Measurements from ENCODE around the gene PCGF3.

PCGF3 gene

DNA sequence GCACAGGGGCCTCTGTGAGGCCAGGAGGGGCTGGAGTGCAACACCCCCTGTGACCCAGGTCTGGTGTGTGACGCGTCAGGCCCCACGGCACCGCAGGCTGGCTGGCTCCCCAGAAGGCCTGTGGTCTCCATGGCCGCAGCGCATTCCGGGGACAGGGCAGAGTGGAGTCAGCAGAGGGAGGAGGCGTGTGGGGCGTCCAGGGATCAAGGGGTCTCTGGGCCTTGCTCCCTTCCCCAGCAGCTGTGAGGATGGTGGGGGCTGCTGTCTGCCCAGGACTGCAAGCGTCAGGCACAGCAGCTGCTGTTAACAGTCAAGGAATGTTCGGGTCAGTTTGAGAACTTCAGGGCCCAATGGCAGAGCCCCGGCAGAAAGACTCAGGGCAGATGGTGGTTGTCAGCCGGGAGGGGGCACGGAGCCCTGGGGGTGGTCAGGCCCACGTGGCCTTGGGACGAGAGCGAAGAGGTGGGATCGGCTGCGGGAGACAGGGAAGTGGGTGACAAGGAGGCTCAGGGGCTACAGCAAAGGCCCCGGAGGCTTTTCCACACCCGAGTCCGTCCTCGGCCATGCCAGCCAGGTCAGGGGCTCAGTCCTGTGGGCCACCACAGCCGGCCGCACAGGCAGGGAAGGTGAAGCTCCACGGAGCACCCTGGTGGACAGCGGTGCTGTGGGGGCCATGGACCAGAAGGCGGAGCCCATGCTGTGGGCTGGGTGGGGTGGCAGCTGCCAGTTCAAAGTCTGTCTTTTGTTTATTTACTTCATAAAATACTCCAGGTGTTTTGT, 18.3 kb downstream of the PCGF3 start:
- Histone ChIP-seq H3K4me3 (ENCODE audit: low read length, poor library complexity, severe bottlenecking) (no peak overlapping the region), H4K20me1 (ENCODE audit: insufficient read depth, low read length, poor library complexity, severe bottlenecking) (peaks cover 29% of the 10 kb centered on the region), H3K79me2 (ENCODE audit: insufficient read depth, low read length) (peaks cover 90% of the 10 kb centered on the region; the same call in 1 of the 2 replicates), H2AFZ (ENCODE audit: low read length) (no peak overlapping the region), H3K4me1 (ENCODE audit: insufficient read depth, low read length, poor library complexity, severe bottlenecking) (no peaks in the 10 kb centered on the region), H3K4me2 (ENCODE audit: low read depth, low read length, poor library complexity, severe bottlenecking) (no peak overlapping the region), H3K27me3 (ENCODE audit: insufficient read depth, low read length, poor library complexity, severe bottlenecking) (no peaks in the 10 kb centered on the region), H3K9me2 (replicated peaks; ENCODE audit: low read depth, low read length) (no peaks in the 10 kb centered on the region), H3K36me3 (ENCODE audit: insufficient read depth, low read length) (peaks cover 6% of the 10 kb centered on the region; the same call in 1 of the 2 replicates), H3K9me3 (ENCODE audit: insufficient read depth, low read depth, low read length) (no peaks in the 10 kb centered on the region), H3F3A (ENCODE audit: low read depth) (no peaks in the 10 kb centered on the region), H3K9ac (ENCODE audit: low read depth, low read length, poor library complexity, severe bottlenecking) (no peak overlapping the region)
- TF ChIP-seq EZH2phosphoT487 (IDR thresholded peaks at IDR 0.05; ENCODE audit: borderline replicate concordance) = no peak
- TF ChIP-seq, protein P1, sequence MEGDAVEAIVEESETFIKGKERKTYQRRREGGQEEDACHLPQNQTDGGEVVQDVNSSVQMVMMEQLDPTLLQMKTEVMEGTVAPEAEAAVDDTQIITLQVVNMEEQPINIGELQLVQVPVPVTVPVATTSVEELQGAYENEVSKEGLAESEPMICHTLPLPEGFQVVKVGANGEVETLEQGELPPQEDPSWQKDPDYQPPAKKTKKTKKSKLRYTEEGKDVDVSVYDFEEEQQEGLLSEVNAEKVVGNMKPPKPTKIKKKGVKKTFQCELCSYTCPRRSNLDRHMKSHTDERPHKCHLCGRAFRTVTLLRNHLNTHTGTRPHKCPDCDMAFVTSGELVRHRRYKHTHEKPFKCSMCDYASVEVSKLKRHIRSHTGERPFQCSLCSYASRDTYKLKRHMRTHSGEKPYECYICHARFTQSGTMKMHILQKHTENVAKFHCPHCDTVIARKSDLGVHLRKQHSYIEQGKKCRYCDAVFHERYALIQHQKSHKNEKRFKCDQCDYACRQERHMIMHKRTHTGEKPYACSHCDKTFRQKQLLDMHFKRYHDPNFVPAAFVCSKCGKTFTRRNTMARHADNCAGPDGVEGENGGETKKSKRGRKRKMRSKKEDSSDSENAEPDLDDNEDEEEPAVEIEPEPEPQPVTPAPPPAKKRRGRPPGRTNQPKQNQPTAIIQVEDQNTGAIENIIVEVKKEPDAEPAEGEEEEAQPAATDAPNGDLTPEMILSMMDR (conservative IDR thresholded peaks at IDR 0.05; ENCODE audit: low read length) = no peak

GRCh38 chr4:725391-726234, 20.0 kb downstream of the PCGF3 start:
- Histone ChIP-seq H3K4me3 (ENCODE audit: low read length, poor library complexity, severe bottlenecking) (no peak overlapping the region), H3K79me2 (ENCODE audit: insufficient read depth, low read length) (peaks cover 79% of the 10 kb centered on the region; the same call in 1 of the 2 replicates), H3F3A (ENCODE audit: low read depth) (no peaks in the 10 kb centered on the region), H3K9me3 (ENCODE audit: insufficient read depth, low read depth, low read length) (no peaks in the 10 kb centered on the region), H2AFZ (ENCODE audit: low read length) (no peak overlapping the region), H3K9me2 (replicated peaks; ENCODE audit: low read depth, low read length) (no peaks in the 10 kb centered on the region), H3K27me3 (ENCODE audit: insufficient read depth, low read length, poor library complexity, severe bottlenecking) (no peaks in the 10 kb centered on the region), H4K20me1 (ENCODE audit: insufficient read depth, low read length, poor library complexity, severe bottlenecking) (peaks cover 28% of the 10 kb centered on the region), H3K36me3 (ENCODE audit: insufficient read depth, low read length) (peaks cover 9% of the 10 kb centered on the region; the same call in 1 of the 2 replicates), H3K4me2 (ENCODE audit: low read depth, low read length, poor library complexity, severe bottlenecking) (no peak overlapping the region), H3K4me1 (ENCODE audit: insufficient read depth, low read length, poor library complexity, severe bottlenecking) (no peaks in the 10 kb centered on the region), H3K9ac (ENCODE audit: low read depth, low read length, poor library complexity, severe bottlenecking) (no peak overlapping the region)
- no peak for TF ChIP-seq EZH2phosphoT487 (IDR thresholded peaks at IDR 0.05; ENCODE audit: borderline replicate concordance)

DNA sequence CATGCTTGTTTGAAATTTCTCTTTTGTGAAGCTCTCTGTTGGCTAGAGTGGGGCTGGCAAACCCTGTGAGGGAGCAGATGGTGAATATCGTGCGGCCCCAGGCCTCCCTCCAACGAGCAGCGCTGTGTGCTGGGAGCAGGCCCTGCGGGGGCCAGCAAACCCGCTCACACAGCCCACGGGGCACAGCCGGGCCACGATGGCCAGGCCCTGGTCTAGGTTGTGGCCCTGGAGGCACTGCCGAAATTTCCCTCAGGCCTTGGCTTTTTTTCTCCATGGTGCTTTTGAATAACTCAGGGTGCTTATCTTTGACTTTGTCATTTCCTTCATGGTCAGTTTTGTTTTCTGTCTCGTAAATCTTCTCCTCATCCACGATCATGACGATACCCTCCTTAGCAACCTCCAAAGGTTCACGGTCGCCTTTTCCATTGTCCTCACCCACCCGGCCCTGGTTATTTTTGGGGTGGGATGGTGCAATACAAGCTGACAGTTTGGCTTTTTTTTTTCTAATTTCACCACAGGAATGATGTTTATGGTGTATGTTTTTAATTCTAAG, 20.7 kb downstream of the PCGF3 start:
- no peak overlapping the region for H2AFZ ChIP-seq (ENCODE audit: low read length)
- no peaks in the 10 kb centered on the region for H3K9me3 ChIP-seq (ENCODE audit: insufficient read depth, low read depth, low read length)
- H3F3A ChIP-seq (ENCODE audit: low read depth) = no peaks in the 10 kb centered on the region
- no peak overlapping the region for H3K4me2 ChIP-seq (ENCODE audit: low read depth, low read length, poor library complexity, severe bottlenecking)
- H3K4me3 ChIP-seq (ENCODE audit: low read length, poor library complexity, severe bottlenecking) = no peak overlapping the region
- H3K27me3 ChIP-seq (ENCODE audit: insufficient read depth, low read length, poor library complexity, severe bottlenecking) = no peaks in the 10 kb centered on the region
- no peaks in the 10 kb centered on the region for H3K4me1 ChIP-seq (ENCODE audit: insufficient read depth, low read length, poor library complexity, severe bottlenecking)
- no peaks in the 10 kb centered on the region for H3K9me2 ChIP-seq (replicated peaks; ENCODE audit: low read depth, low read length)
- H4K20me1 ChIP-seq (ENCODE audit: insufficient read depth, low read length, poor library complexity, severe bottlenecking) = peaks cover 28% of the 10 kb centered on the region
- H3K9ac ChIP-seq (ENCODE audit: low read depth, low read length, poor library complexity, severe bottlenecking) = peak overlapping the region; percentile 27
- H3K79me2 ChIP-seq (ENCODE audit: insufficient read depth, low read length) = peaks cover 72% of the 10 kb centered on the region; the same call in 1 of the 2 replicates
- H3K36me3 ChIP-seq (ENCODE audit: insufficient read depth, low read length) = peaks cover 16% of the 10 kb centered on the region; the same call in 1 of the 2 replicates
- TF ChIP-seq, protein P1 (conservative IDR thresholded peaks at IDR 0.05; ENCODE audit: low read length) = no peak
- TF ChIP-seq EZH2phosphoT487 (IDR thresholded peaks at IDR 0.05; ENCODE audit: borderline replicate concordance) = no peak

Data from Loucy (cell line).